IMR-90 (cell line): ENCODE results near the gene MYH11. TPM values are rescaled to one million over a fixed set of nuclear protein-coding genes. Genes with fewer than 3 reads are reported as not detected.
"Not testable (repeated sequence)": the region's sequence is repeated elsewhere in the genome, so short reads cannot be mapped to it uniquely, and the experiment has no call there.

Experiments used
- ATAC-seq: fragments of 200-7000 bp; cut with Tn5 transposase; 2 replicates; pipeline ENCODE4 v1.9.1; 2020; ENCODE audit warnings: low read depth, mild to moderate bottlenecking, moderate library complexity
- BruUV-seq: library from RNA; stranded (reverse); fragments of 400-500 nt; replicated peaks from 2 replicates; lab custom pipeline; 2021; lab: Mats Ljungman, UMichigan
- CTCF ChIA-PET: fragments of 300-600 bp; formaldehyde crosslinking; extraction: SDS; loops from one replicate; lab custom pipeline; 2021; ENCODE audit warnings: antibody characterized with exemption; lab: Yijun Ruan, JAX
- POLR2A ChIA-PET: fragments of 300-600 bp; sonication (Branson Sonifier 250); formaldehyde crosslinking; loops from one replicate; lab custom pipeline; 2022; ENCODE audit warnings: antibody characterized with exemption; ENCODE audit not compliant: unreplicated experiment; lab: Charles Lee
- DNase-seq: peaks from one replicate; pipeline ENCODE4 v3.0.0; 2013
- H2AFZ ChIP-seq: replicated peaks from 2 replicates; pipeline ENCODE3; 2013; ENCODE audit warnings: low read length, mild to moderate bottlenecking; ENCODE audit not compliant: poor library complexity
- H2AK5ac ChIP-seq: 2 replicates; pipeline ENCODE4 v1.6.1; 2013; ENCODE audit warnings: low read depth, low read length, inconsistent platforms
- H2AK9ac ChIP-seq: replicated peaks from 2 replicates; pipeline ENCODE3; 2013; ENCODE audit warnings: mild to moderate bottlenecking, low read depth, low read length, moderate library complexity; ENCODE audit not compliant: poor library complexity
- H2BK120ac ChIP-seq: 2 replicates; pipeline ENCODE4 v1.6.1; 2013; ENCODE audit warnings: low read depth, low read length, inconsistent platforms
- H2BK15ac ChIP-seq: 3 replicates; pipeline ENCODE4 v1.6.1; 2013; ENCODE audit warnings: low read depth, low read length, inconsistent platforms
- H2BK20ac ChIP-seq: 2 replicates; pipeline ENCODE4 v1.6.1; 2013; ENCODE audit warnings: low read depth, mild to moderate bottlenecking, inconsistent platforms, low read length, moderate library complexity
- H2BK5ac ChIP-seq: 2 replicates; pipeline ENCODE4 v1.6.1; 2013; ENCODE audit warnings: mild to moderate bottlenecking, low read depth, low read length, inconsistent platforms; ENCODE audit not compliant: poor library complexity, severe bottlenecking
- H3K14ac ChIP-seq: replicated peaks from 2 replicates; pipeline ENCODE4 v1.6.1; 2013; ENCODE audit warnings: low read depth, low read length, inconsistent platforms
- H3K18ac ChIP-seq: 2 replicates; pipeline ENCODE4 v1.6.1; 2013; ENCODE audit warnings: low read depth, low read length, control low read depth
- H3K23ac ChIP-seq: 2 replicates; pipeline ENCODE4 v1.6.1; 2013; ENCODE audit warnings: low read depth, low read length, inconsistent platforms
- H3K27ac ChIP-seq: 2 replicates; pipeline ENCODE4 v1.5.1; 2013; ENCODE audit warnings: mild to moderate bottlenecking, control low read depth, low read length; ENCODE audit not compliant: insufficient read depth
- H3K27me3 ChIP-seq: 2 replicates; pipeline ENCODE4 v1.6.1; 2013; ENCODE audit warnings: low read length; ENCODE audit not compliant: control insufficient read depth, insufficient read depth
- H3K36me3 ChIP-seq: 2 replicates; pipeline ENCODE4 v1.6.1; 2013; ENCODE audit warnings: low read length, mixed read lengths; ENCODE audit not compliant: control insufficient read depth, insufficient read depth
- H3K4ac ChIP-seq: 2 replicates; pipeline ENCODE4 v1.6.1; 2013; ENCODE audit warnings: low read depth, low read length, inconsistent platforms
- H3K4me1 ChIP-seq: 2 replicates; pipeline ENCODE4 v1.6.1; 2013; ENCODE audit warnings: low read length, mixed read lengths; ENCODE audit not compliant: control insufficient read depth, insufficient read depth
- H3K4me2 ChIP-seq: 2 replicates; pipeline ENCODE4 v1.6.1; 2013; ENCODE audit warnings: low read depth, mild to moderate bottlenecking, control low read depth, low read length, moderate library complexity
- H3K4me3 ChIP-seq: 2 replicates; pipeline ENCODE4 v1.5.1; 2013; ENCODE audit warnings: low read depth, mild to moderate bottlenecking, control low read depth, low read length, moderate library complexity; ENCODE audit not compliant: insufficient read depth
- H3K56ac ChIP-seq: 2 replicates; pipeline ENCODE4 v1.6.1; 2013; ENCODE audit warnings: low read length, inconsistent platforms; ENCODE audit not compliant: insufficient read depth; ENCODE audit errors: extremely low read depth
- H3K79me1 ChIP-seq, 2 experiments: 2 replicates each; pipeline ENCODE4 v1.6.1; 2013; ENCODE audit warnings: low read length in 2 of 2, inconsistent platforms in 1 of 2, low read depth in 1 of 2
- H3K9ac ChIP-seq: 2 replicates; pipeline ENCODE4 v1.6.1; 2013; ENCODE audit warnings: low read depth, low read length, control low read depth
- H3K9me1 ChIP-seq: 2 replicates; pipeline ENCODE4 v1.6.1; 2013; ENCODE audit warnings: low read length, inconsistent platforms; ENCODE audit not compliant: insufficient read depth
- H3K9me3 ChIP-seq: 2 replicates; pipeline ENCODE4 v1.6.1; 2013; ENCODE audit warnings: low read length; ENCODE audit not compliant: control insufficient read depth, insufficient read depth
- H4K20me1 ChIP-seq: 2 replicates; pipeline ENCODE4 v1.6.1; 2013; ENCODE audit warnings: low read length, inconsistent platforms; ENCODE audit not compliant: insufficient read depth
- H4K5ac ChIP-seq: 2 replicates; pipeline ENCODE4 v1.6.1; 2013; ENCODE audit warnings: mild to moderate bottlenecking, low read depth, low read length, control low read depth
- H4K8ac ChIP-seq, 2 experiments: 2 replicates each; pipeline ENCODE4 v1.6.1; 2013; ENCODE audit warnings: low read depth in 2 of 2, low read length in 2 of 2, control low read depth in 1 of 2, inconsistent platforms in 1 of 2
- H4K91ac ChIP-seq: 2 replicates; pipeline ENCODE4 v1.6.1; 2013; ENCODE audit warnings: low read depth, low read length, inconsistent platforms; ENCODE audit not compliant: insufficient read depth
- WGBS, 2 experiments: methylation state at CpG; one replicate each; pipeline versions ENCODE4 v1.1.5 to v1.1.7; 2013; ENCODE audit warnings: missing lambda C conversion rate in 2 of 2; ENCODE audit not compliant: insufficient read length in 1 of 2; ENCODE audit errors: extremely low coverage in 2 of 2; 5-methylcytosine and 5-hydroxymethylcytosine counted together
- dilution Hi-C: fragments of 300-500 bp; cut with HindIII; formaldehyde crosslinking; loops from one replicate; pipeline ENCODE4 v1.14.3; 2018; ENCODE audit warnings: low sequenced_read_pairs; ENCODE audit not compliant: unreplicated experiment
- in situ Hi-C: fragments of 300-500 bp; cut with MboI; formaldehyde crosslinking; loops from 3 replicates; pipeline ENCODE4 v1.14.3; 2019; ENCODE audit warnings: low sequenced_read_pairs, inconsistent platforms, mixed read lengths
- intact Hi-C: fragments of 100-400 bp; cut with micrococcal nuclease; formaldehyde crosslinking; loops from 2 replicates; pipeline ENCODE4 v1.10.0; 2022
- polyA plus RNA-seq, 3 experiments: library from polyadenylated mRNA; depleted of rRNA; stranded (reverse); fragments of >200 nt; gene quantifications; 2 replicates each; pipeline ENCODE4 v1.2.3, GENCODE V29; 2012; ENCODE audit warnings: low replicate concordance in 1 of 3
- total RNA-seq: library from RNA; depleted of rRNA; stranded (reverse); fragments of >200 nt; gene quantifications from 2 replicates; pipeline ENCODE4 v1.2.3, GENCODE V29; 2012

Gene MYH11
- total and polyA plus RNA-seq, 2 of the 4 experiments (the other 2 are of a cell fraction) = under 0.01 to 0.12 TPM

- H3K4me1 ChIP-seq, H3K14ac ChIP-seq, H2BK15ac ChIP-seq, DNase-seq, H2BK5ac ChIP-seq, H2AK9ac ChIP-seq, H3K56ac ChIP-seq, H3K9ac ChIP-seq, in situ Hi-C loops, H3K4ac ChIP-seq, BruUV-seq, H2AK5ac ChIP-seq, H2BK20ac ChIP-seq, H3K18ac ChIP-seq, H3K9me3 ChIP-seq, H3K36me3 ChIP-seq, H3K4me2 ChIP-seq, ATAC-seq, H3K27me3 ChIP-seq, H3K27ac ChIP-seq, POLR2A ChIA-PET, dilution Hi-C loops, H2BK120ac ChIP-seq, H3K23ac ChIP-seq, H2AFZ ChIP-seq, H4K5ac ChIP-seq, CTCF ChIA-PET, H3K4me3 ChIP-seq, H4K91ac ChIP-seq, H4K8ac ChIP-seq, intact Hi-C loops: not testable (repeated sequence)
- peaks cover 50 to 77% of the 10 kb centered on the region in 2 experiments for H3K79me1 ChIP-seq
- WGBS, 2 experiments = no CpG with 5 or more reads among the region's 6 CpGs
- peaks cover 65% of the 10 kb centered on the region for H4K20me1 ChIP-seq
- H3K9me1 ChIP-seq = peaks cover 25% of the 10 kb centered on the region
Observed at GRCh38 chr16:15655561-15655960, 201.3 kb downstream of the MYH11 start.
